Fibroblast of skin of scalp (primary cell): ENCODE results near the gene KCNAB1. TPM values are rescaled to one million over a fixed set of nuclear protein-coding genes. Genes with fewer than 3 reads are reported as not detected.
A peak's percentile ranks its signal among the peaks of the same experiment; 100 is the strongest.
"Not testable (repeated sequence)": the region's sequence is repeated elsewhere in the genome, so short reads cannot be mapped to it uniquely, and the experiment has no call there.

ENCODE experiments used
- DNase-seq: peaks from one replicate; pipeline ENCODE4 v3.0.0-alpha.2; 2013
- polyA plus RNA-seq, 2 experiments: library from polyadenylated mRNA; unstranded; fragments of 120-200 nt; gene quantifications; one replicate each; pipeline ENCODE4 v1.2.1, GENCODE V29; 2013; ENCODE audit not compliant: insufficient read length in 2 of 2

KCNAB1 gene
- 0.63 TPM for polyA plus RNA-seq (2013, experiment 1 of 2; ENCODE audit: insufficient read length)
- polyA plus RNA-seq (2013, experiment 2 of 2; ENCODE audit: insufficient read length) = 0.89 TPM

- DNase-seq = no peak
Observed at GRCh38 chr3:156120528-156121251, at the start of gene KCNAB1. Gene KCNAB1, plus strand, starts transcription at chr3:156120578.

GRCh38 chr3:156071031-156071430 lies 49.3 kb upstream of the KCNAB1 start:
- DNase-seq = no peak

GRCh38 chr3:156072950-156073657 lies 47.3 kb upstream of the KCNAB1 start:
- not testable (repeated sequence) for DNase-seq

GRCh38 chr3:156090126-156090525 lies 30.3 kb upstream of the KCNAB1 start:
- DNase-seq = no peak

GRCh38 chr3:156093964-156094363 lies 26.4 kb upstream of the KCNAB1 start:
- DNase-seq = no peak

GRCh38 chr3:156094391-156094790 lies 26.0 kb upstream of the KCNAB1 start:
- DNase-seq = no peak

GRCh38 chr3:156095652-156096051 lies 24.7 kb upstream of the KCNAB1 start:
- DNase-seq = not testable (repeated sequence)

GRCh38 chr3:156098437-156099035 lies 21.8 kb upstream of the KCNAB1 start:
- no peak for DNase-seq

GRCh38 chr3:156099348-156099747 lies 21.0 kb upstream of the KCNAB1 start:
- not testable (repeated sequence) for DNase-seq

GRCh38 chr3:156099984-156100383 lies 20.4 kb upstream of the KCNAB1 start:
- DNase-seq = not testable (repeated sequence)

- DNase-seq = peak; percentile 9
Observed at GRCh38 chr3:156102267-156102931, 18.0 kb upstream of the KCNAB1 start.

- no peak for DNase-seq
Observed at GRCh38 chr3:156106721-156107373, 13.5 kb upstream of the KCNAB1 start.

- DNase-seq = no peak
Observed at GRCh38 chr3:156107504-156107903, 12.9 kb upstream of the KCNAB1 start.

GRCh38 chr3:156108616-156109015 lies 11.8 kb upstream of the KCNAB1 start:
- no peak for DNase-seq

GRCh38 chr3:156109989-156110388 lies 10.4 kb upstream of the KCNAB1 start:
- peak; percentile 7 for DNase-seq

- no peak for DNase-seq
Observed at GRCh38 chr3:156126467-156126866, 6.1 kb downstream of the KCNAB1 start.

- no peak for DNase-seq
Observed at GRCh38 chr3:156131241-156131640, 10.9 kb downstream of the KCNAB1 start.

- DNase-seq = no peak
Observed at GRCh38 chr3:156131799-156132198, 11.4 kb downstream of the KCNAB1 start.

GRCh38 chr3:156132313-156132712 lies 11.9 kb downstream of the KCNAB1 start:
- DNase-seq = no peak

GRCh38 chr3:156133076-156133475 lies 12.7 kb downstream of the KCNAB1 start:
- DNase-seq = no peak

- DNase-seq = no peak
Observed at GRCh38 chr3:156135921-156136638, 15.7 kb downstream of the KCNAB1 start.

GRCh38 chr3:156137397-156137796 lies 17.0 kb downstream of the KCNAB1 start:
- DNase-seq = not testable (repeated sequence)
